Gastrocnemius medialis (tissue), 4 donors: ENCODE data around the gene TIAM2. TPM values are rescaled to one million over a fixed set of nuclear protein-coding genes. Genes with fewer than 3 reads are reported as not detected.

Experiments
- ATAC-seq, 2 donors: fragments of 150-250 bp; one replicate each; pipeline ENCODE4 v1.9.1; 2016
- DNase-seq, 2 donors: peaks; one replicate each; pipeline ENCODE4 v3.0.0-alpha.2; 2019
- H3K27ac ChIP-seq, 4 donors: fragments of 200-600 bp; sonication (generic); 1 replicate in 1 of 4; 2 replicates in 3 of 4; pipeline ENCODE4 v1.5.1; 2016 to 2018; ENCODE audit warnings: mild to moderate bottlenecking in 2 of 4, moderate library complexity in 1 of 4
- H3K27me3 ChIP-seq, 3 donors: fragments of 200-600 bp; sonication (generic) in 2 of 3; 1 replicate in 1 of 3; 2 replicates in 2 of 3; pipeline versions ENCODE4 v1.5.1 to v1.6.0; 2016 to 2019; ENCODE audit warnings: mild to moderate bottlenecking in 1 of 3, moderate library complexity in 1 of 3
- H3K36me3 ChIP-seq, 2 donors: fragments of 200-600 bp; sonication (generic) in 1 of 2; one replicate each; pipeline ENCODE4 v1.5.1; 2017 to 2018
- H3K4me1 ChIP-seq, 2 donors: fragments of 200-600 bp; sonication (generic) in 1 of 2; one replicate each; pipeline ENCODE4 v1.5.1; 2016 to 2017; ENCODE audit warnings: mild to moderate bottlenecking in 2 of 2
- H3K4me3 ChIP-seq, 4 donors: fragments of 200-600 bp; sonication (generic) in 3 of 4; 1 replicate in 1 of 4; 2 replicates in 3 of 4; pipeline ENCODE4 v1.5.1; 2016 to 2019; ENCODE audit warnings: mild to moderate bottlenecking in 2 of 4
- H3K9me3 ChIP-seq, 3 donors: fragments of 200-600 bp; sonication (generic) in 2 of 3; 1 replicate in 1 of 3; 2 replicates in 2 of 3; pipeline ENCODE4 v1.5.1; 2016 to 2019
- CTCF ChIP-seq, 5 experiments: fragments of 450-650 bp in 3 of 5; fragments of 200-600 bp in 2 of 5; sonication (generic) in 2 of 5; IDR thresholded peaks in 4 of 5; conservative IDR thresholded peaks in 1 of 5; 1 replicate in 4 of 5; 2 replicates in 1 of 5; pipeline ENCODE4 v1.5.1; 2016 to 2019; ENCODE audit warnings: antibody characterized with exemption in 5 of 5, mild to moderate bottlenecking in 3 of 5, moderate library complexity in 3 of 5
- POLR2A ChIP-seq, 2 donors: fragments of 450-650 bp; IDR thresholded peaks; one replicate each; pipeline ENCODE4 v1.6.1; 2017; ENCODE audit warnings: antibody characterized with exemption in 2 of 2, mild to moderate bottlenecking in 2 of 2, moderate library complexity in 2 of 2
- in situ Hi-C, 4 donors: fragments of 200-750 bp; cut with MboI; loops; one replicate each; pipeline versions ENCODE4 v1.15.0 to v1.8.0; 2017; ENCODE audit warnings: low sequenced_read_pairs in 4 of 4
- intact Hi-C: fragments of 100-400 bp; cut with DNase I; formaldehyde crosslinking; loops from one replicate; pipeline ENCODE4 v1.15.1; 2023; ENCODE audit warnings: low total_unique reads
- total RNA-seq, 4 donors: library from RNA; depleted of rRNA; stranded (reverse); fragments of >200 nt; gene quantifications; one replicate each; pipeline versions ENCODE4 v1.1.0 to v1.2.3, GENCODE V29; 2016

Gene TIAM2
- total RNA-seq, 4 donors from 2014 or later = 4.4 to 18.8 (median 13.6) TPM

- in situ Hi-C loops = no loop called here
Observed at GRCh38 chr6:155290491-155290890, 295.4 kb downstream of the TIAM2 start.

GRCh38 chr6:155291291-155291690, 296.2 kb downstream of the TIAM2 start:
- peaks cover 0 to 21% of the 10 kb centered on the region in 2 donors for H3K36me3 ChIP-seq
- no peak for DNase-seq
- H3K4me3 ChIP-seq = no peak overlapping the region
- ATAC-seq = no peak
- no peak overlapping the region for H3K27ac ChIP-seq
- H3K9me3 ChIP-seq = no peaks in the 10 kb centered on the region
- H3K27me3 ChIP-seq = no peaks in the 10 kb centered on the region
- intact Hi-C loops (no loop called here), in situ Hi-C loops (no loop called here)
- H3K4me1 ChIP-seq = no peaks in the 10 kb centered on the region
- TF ChIP-seq POLR2A (IDR thresholded peaks at IDR 0.05) (no peak), CTCF (IDR thresholded peaks at IDR 0.05 in 4 of 5, conservative IDR thresholded peaks at IDR 0.05 in 1 of 5) (no peak)

More at GRCh38 chr6:155290491-155290890, 295.4 kb downstream of the TIAM2 start:
- H3K27me3 ChIP-seq = no peaks in the 10 kb centered on the region
- no peaks in the 10 kb centered on the region for H3K9me3 ChIP-seq
- DNase-seq = no peak
- H3K36me3 ChIP-seq = peaks cover 0 to 13% of the 10 kb centered on the region in 2 donors
- no peak overlapping the region for H3K4me3 ChIP-seq
- H3K27ac ChIP-seq = no peak overlapping the region
- intact Hi-C loops = no loop called here
- no peak for ATAC-seq
- TF ChIP-seq POLR2A (IDR thresholded peaks at IDR 0.05) (no peak), CTCF (IDR thresholded peaks at IDR 0.05 in 4 of 5, conservative IDR thresholded peaks at IDR 0.05 in 1 of 5) (no peak)
- H3K4me1 ChIP-seq = no peaks in the 10 kb centered on the region

GRCh38 chr6:155292711-155293110, 297.6 kb downstream of the TIAM2 start:
- TF ChIP-seq POLR2A (IDR thresholded peaks at IDR 0.05) (no peak), CTCF (IDR thresholded peaks at IDR 0.05 in 4 of 5, conservative IDR thresholded peaks at IDR 0.05 in 1 of 5) (no peak)
- in situ Hi-C loops = no loop called here
- intact Hi-C loops = no loop called here
- Histone ChIP-seq H3K4me3 (no peak overlapping the region), H3K9me3 (no peaks in the 10 kb centered on the region), H3K27me3 (no peaks in the 10 kb centered on the region), H3K4me1 (no peaks in the 10 kb centered on the region), H3K36me3 (peaks cover 0 to 29% of the 10 kb centered on the region in 2 donors), H3K27ac (no peak overlapping the region)
- DNase-seq (no peak), ATAC-seq (no peak)

- no peaks in the 10 kb centered on the region for H3K27me3 ChIP-seq
- no peaks in the 10 kb centered on the region for H3K4me1 ChIP-seq
- in situ Hi-C loops (no loop called here), intact Hi-C loops (no loop called here)
- H3K36me3 ChIP-seq = peaks cover 0 to 29% of the 10 kb centered on the region in 2 donors
- TF ChIP-seq CTCF (IDR thresholded peaks at IDR 0.05 in 4 of 5, conservative IDR thresholded peaks at IDR 0.05 in 1 of 5) = no peak
- no peak for TF ChIP-seq POLR2A (IDR thresholded peaks at IDR 0.05)
- ATAC-seq (no peak), DNase-seq (no peak)
- H3K4me3 ChIP-seq = no peak overlapping the region
- no peak overlapping the region for H3K27ac ChIP-seq
- H3K9me3 ChIP-seq = no peaks in the 10 kb centered on the region
Observed at GRCh38 chr6:155297669-155298068, 302.6 kb downstream of the TIAM2 start.

GRCh38 chr6:155301867-155302266, 306.8 kb downstream of the TIAM2 start:
- H3K27ac ChIP-seq = no peak overlapping the region
- H3K27me3 ChIP-seq = no peaks in the 10 kb centered on the region
- H3K9me3 ChIP-seq = no peaks in the 10 kb centered on the region
- intact Hi-C loops (no loop called here), in situ Hi-C loops (loop anchor here in 1 of 4 donors (25.0 kb wide), 1 partner anchor 1485 kb away; the partner anchor contains the start of gene ARID1B)
- H3K4me1 ChIP-seq = no peaks in the 10 kb centered on the region
- no peak for DNase-seq
- H3K36me3 ChIP-seq = peaks cover 0 to 11% of the 10 kb centered on the region in 2 donors
- no peak overlapping the region for H3K4me3 ChIP-seq
- no peak for ATAC-seq
- no peak for TF ChIP-seq CTCF (IDR thresholded peaks at IDR 0.05 in 4 of 5, conservative IDR thresholded peaks at IDR 0.05 in 1 of 5)
- TF ChIP-seq POLR2A (IDR thresholded peaks at IDR 0.05) = no peak
